NB4 (cell line): ENCODE results near the gene JAK1.

Experiments used
- DNase-seq: peaks from one replicate; pipeline ENCODE4 v3.0.0; 2010; ENCODE audit warnings: low read depth
- H3K4me3 ChIP-seq: one replicate; pipeline ENCODE4 v1.5.1; 2011; ENCODE audit warnings: mild to moderate bottlenecking, low read depth, low read length, moderate library complexity
- MYC ChIP-seq: IDR thresholded peaks from 2 replicates; pipeline ENCODE4 v1.6.1; 2011; ENCODE audit warnings: low read depth, low read length
- POLR2A ChIP-seq: IDR thresholded peaks from 2 replicates; pipeline ENCODE4 v1.6.1; 2011; ENCODE audit warnings: mild to moderate bottlenecking; ENCODE audit not compliant: insufficient read length; ENCODE audit errors: extremely low read depth
- TF ChIP-seq, protein P1 (sequence below): IDR thresholded peaks from 2 replicates; pipeline ENCODE4 v1.6.1; 2011; ENCODE audit warnings: low read depth, low read length
- TF ChIP-seq, protein P2 (sequence below): IDR thresholded peaks from one replicate; pipeline ENCODE4 v1.5.1; 2012; ENCODE audit warnings: low read depth, low read length

The JAK1 gene

DNA sequence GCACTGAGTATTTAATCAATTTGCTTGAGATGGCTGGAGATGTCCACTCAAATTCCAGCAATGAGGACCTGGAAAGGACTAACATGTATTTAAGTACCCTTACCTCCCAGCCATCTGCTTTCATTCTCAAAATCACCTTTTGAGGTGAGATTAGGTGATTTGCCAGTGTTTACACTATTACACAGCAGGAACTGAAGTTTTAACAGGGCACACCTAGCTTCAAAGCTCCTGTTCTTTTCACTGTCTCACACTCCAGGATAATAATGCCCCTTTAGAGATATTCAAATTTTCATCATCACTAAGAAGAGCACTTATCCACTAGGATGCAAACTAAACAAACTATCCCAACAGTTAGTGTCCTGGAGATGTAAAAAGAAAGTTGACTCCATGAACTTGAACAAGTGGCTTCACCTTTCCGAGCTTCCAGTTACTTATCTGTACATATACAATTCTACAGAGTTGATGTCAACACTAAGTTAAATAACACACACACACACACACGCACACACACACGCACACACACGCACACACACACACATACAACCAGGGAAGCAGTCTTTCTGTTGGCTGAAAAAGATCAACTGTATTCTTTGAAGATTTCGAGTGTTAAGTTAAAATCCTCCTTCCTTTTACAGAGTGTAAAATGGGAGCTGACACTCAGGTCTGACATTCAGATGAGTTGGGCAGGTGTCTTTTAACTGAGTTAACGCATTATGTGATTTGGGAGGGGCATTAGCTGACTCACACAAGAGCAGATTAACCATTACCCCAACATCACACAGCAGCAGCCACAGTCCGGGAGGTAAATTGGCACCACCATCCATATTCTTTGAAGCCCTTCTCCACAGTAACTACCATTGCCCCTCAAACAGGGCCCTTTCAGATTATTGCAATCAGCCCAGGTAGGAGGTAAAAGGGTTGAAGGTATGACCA is 15.5 kb upstream of the JAK1 start:
- no peak for DNase-seq
- no peak for TF ChIP-seq POLR2A
- TF ChIP-seq, protein P1, sequence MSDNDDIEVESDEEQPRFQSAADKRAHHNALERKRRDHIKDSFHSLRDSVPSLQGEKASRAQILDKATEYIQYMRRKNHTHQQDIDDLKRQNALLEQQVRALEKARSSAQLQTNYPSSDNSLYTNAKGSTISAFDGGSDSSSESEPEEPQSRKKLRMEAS = no peak
- TF ChIP-seq, protein P2, sequence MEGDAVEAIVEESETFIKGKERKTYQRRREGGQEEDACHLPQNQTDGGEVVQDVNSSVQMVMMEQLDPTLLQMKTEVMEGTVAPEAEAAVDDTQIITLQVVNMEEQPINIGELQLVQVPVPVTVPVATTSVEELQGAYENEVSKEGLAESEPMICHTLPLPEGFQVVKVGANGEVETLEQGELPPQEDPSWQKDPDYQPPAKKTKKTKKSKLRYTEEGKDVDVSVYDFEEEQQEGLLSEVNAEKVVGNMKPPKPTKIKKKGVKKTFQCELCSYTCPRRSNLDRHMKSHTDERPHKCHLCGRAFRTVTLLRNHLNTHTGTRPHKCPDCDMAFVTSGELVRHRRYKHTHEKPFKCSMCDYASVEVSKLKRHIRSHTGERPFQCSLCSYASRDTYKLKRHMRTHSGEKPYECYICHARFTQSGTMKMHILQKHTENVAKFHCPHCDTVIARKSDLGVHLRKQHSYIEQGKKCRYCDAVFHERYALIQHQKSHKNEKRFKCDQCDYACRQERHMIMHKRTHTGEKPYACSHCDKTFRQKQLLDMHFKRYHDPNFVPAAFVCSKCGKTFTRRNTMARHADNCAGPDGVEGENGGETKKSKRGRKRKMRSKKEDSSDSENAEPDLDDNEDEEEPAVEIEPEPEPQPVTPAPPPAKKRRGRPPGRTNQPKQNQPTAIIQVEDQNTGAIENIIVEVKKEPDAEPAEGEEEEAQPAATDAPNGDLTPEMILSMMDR = no peak
- no peak for TF ChIP-seq MYC
- no peak overlapping the region for H3K4me3 ChIP-seq

DNA sequence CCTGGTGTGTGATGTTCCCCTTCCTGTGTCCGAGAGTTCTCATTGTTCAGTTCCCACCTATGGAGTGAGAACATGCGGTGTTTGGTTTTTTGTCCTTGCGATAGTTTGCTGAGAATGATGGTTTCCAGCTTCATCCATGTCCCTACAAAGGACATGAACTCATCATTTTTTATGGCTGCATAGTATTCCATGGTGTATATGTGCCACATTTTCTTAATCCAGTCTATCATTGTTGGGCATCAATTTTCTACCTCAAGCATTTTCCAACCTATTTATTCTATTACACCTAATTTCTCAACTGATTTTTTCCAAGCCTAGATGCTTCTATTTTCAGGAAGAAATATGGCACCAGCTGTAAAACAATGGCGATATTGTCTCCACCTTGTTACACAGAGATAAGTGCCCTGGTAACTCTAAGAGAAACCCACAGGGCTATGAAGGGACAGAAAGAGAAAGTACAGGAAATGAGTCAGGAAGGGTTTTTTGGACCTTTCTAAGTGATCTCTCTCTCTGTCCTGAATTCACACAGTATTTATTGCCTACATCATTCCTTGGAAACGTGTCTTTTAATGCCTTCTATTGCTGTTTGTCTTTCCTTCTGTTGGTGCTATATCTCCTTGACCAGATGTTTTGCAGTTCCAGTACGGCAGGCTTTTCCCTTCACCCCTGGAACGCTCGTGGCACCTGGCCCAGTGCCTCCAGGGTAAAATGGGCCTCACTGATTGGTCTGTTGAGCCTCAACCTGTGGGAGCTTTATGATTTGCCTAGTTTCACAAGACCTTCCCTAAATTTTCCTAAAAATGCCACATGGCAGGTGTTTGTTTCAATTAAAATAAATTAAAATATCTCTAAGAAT is 14.6 kb upstream of the JAK1 start:
- TF ChIP-seq POLR2A = no peak
- TF ChIP-seq, protein P2 = no peak
- no peak for TF ChIP-seq MYC
- TF ChIP-seq, protein P1 = no peak
- H3K4me3 ChIP-seq = no peak overlapping the region
- no peak for DNase-seq

DNA sequence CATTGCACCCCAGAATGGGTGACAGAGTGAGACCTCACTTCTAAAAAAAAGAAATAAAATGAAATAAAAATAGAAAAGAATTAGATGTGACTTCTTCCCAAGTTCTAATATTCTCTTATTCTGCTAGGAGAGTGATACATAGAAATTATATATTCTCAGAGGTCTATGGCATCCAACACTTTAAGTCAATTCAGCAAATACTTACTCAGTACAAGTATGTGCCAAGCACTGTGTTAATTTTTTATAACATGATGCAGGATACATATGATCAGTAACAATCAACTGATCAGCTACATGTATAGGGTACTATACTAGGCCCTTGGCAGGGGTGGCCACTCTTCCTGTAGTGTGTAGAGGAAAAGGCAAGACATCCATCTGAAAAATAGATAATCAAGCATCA is 13.0 kb upstream of the JAK1 start:
- TF ChIP-seq POLR2A = no peak
- TF ChIP-seq MYC = no peak
- TF ChIP-seq, protein P1 = no peak
- TF ChIP-seq, protein P2 = no peak
- no peak for DNase-seq
- no peak overlapping the region for H3K4me3 ChIP-seq

DNA sequence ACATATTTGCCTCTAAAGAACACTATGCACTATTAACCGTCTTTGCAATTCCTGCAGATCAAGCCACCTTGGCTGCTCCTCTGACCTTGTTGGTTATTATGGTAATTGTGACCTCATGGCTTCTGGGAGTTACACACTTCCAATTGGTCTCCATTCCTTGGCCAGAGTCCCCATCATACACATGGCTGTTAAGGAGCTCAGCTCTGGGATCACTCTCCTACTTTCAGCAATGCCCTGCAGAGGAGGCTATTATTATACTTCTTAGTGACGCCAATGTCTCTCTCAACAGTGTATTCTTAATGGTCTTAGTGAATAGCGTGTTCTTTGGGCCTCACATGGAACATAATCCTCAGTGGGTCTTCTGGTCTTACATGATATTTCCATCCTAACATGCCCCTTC is 10.0 kb upstream of the JAK1 start:
- no peak overlapping the region for H3K4me3 ChIP-seq
- TF ChIP-seq POLR2A = no peak
- TF ChIP-seq, protein P1 = no peak
- TF ChIP-seq, protein P2 = no peak
- TF ChIP-seq MYC = no peak
- no peak for DNase-seq

DNA sequence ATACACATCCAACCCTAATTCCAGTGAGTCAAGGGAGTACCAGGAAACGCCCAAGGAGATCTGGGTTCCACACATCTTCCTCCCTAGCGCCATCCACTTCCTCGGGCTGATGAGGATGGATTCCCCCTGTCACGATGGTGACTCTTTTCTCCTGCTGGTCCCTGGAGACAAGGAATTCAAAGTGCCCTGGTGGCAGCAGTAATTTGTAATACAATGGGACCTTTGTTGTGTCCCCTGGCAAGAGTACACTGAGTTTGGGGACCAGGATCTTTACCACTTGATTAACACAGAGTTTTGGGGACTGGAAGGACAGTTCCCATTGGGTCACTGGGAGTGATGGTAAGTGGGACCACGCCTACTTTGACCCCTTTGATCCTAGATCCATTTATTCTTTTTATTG is 9.4 kb upstream of the JAK1 start:
- TF ChIP-seq, protein P2 = no peak
- TF ChIP-seq, protein P1 = no peak
- TF ChIP-seq MYC = no peak
- no peak for TF ChIP-seq POLR2A
- no peak overlapping the region for H3K4me3 ChIP-seq
- DNase-seq = no peak
